Neural crest cell (in vitro differentiated cells): Measurements from ENCODE around the gene PPP1R8. TPM values are rescaled to one million over a fixed set of nuclear protein-coding genes. Genes with fewer than 3 reads are reported as not detected.
"Not testable (repeated sequence)": the region's sequence is repeated elsewhere in the genome, so short reads cannot be mapped to it uniquely, and the experiment has no call there.

Experiments
- DNase-seq: peaks from one replicate; pipeline ENCODE4 v3.0.0; 2021; ENCODE audit warnings: low read depth, mixed read lengths, low spot score
- H3K27ac Mint-ChIP-seq: one replicate; pipeline ENCODE4 v1.8.0; 2021; ENCODE audit warnings: mild to moderate bottlenecking, mixed read lengths; ENCODE audit not compliant: unreplicated experiment
- H3K27me3 Mint-ChIP-seq: 2 replicates; pipeline ENCODE4 v1.8.0; 2021; ENCODE audit warnings: low read depth, mild to moderate bottlenecking, mixed read lengths
- H3K36me3 Mint-ChIP-seq: 2 replicates; pipeline ENCODE4 v1.8.0; 2021; ENCODE audit warnings: low read depth, mild to moderate bottlenecking, mixed read lengths
- H3K4me1 Mint-ChIP-seq: 2 replicates; pipeline ENCODE4 v1.8.0; 2021; ENCODE audit warnings: mixed read lengths
- H3K4me3 Mint-ChIP-seq: one replicate; pipeline ENCODE4 v1.8.0; 2021; ENCODE audit warnings: mild to moderate bottlenecking, mixed read lengths
- H3K9me3 Mint-ChIP-seq: 2 replicates; pipeline ENCODE4 v1.8.0; 2021; ENCODE audit warnings: mixed read lengths
- CTCF ChIP-seq: fragments of 200-600 bp; sonication (generic); conservative IDR thresholded peaks from 2 replicates; pipeline ENCODE4 v1.5.0; 2021; ENCODE audit warnings: antibody characterized with exemption, mild to moderate bottlenecking
- total RNA-seq: library from RNA; stranded (reverse); gene quantifications from 2 replicates; pipeline ENCODE4 v1.2.1, GENCODE V29; 2021

The PPP1R8 gene
- total RNA-seq, 1 donor from 2014 or later, result 66.1 TPM

- DNase-seq, result no peak
- Mint-ChIP-seq H3K27me3 (no peaks in the 10 kb centered on the region), H3K4me1 (no peaks in the 10 kb centered on the region), H3K9me3 (no peaks in the 10 kb centered on the region), H3K4me3 (no peak overlapping the region), H3K36me3 (peaks cover 7% of the 10 kb centered on the region), H3K27ac (no peak overlapping the region)
- TF ChIP-seq CTCF, result no peak
Observed at GRCh38 chr1:27789540-27790041, 41.0 kb upstream of the PPP1R8 start.

- not testable (repeated sequence) for DNase-seq, H3K27me3 Mint-ChIP-seq, H3K36me3 Mint-ChIP-seq, H3K4me1 Mint-ChIP-seq, H3K4me3 Mint-ChIP-seq, H3K9me3 Mint-ChIP-seq, H3K27ac Mint-ChIP-seq
Observed at GRCh38 chr1:27790270-27790669, 40.3 kb upstream of the PPP1R8 start.

- H3K36me3 Mint-ChIP-seq, result peaks cover 9% of the 10 kb centered on the region
- no peak for DNase-seq
- no peak overlapping the region for H3K4me3 Mint-ChIP-seq
- no peaks in the 10 kb centered on the region for H3K9me3 Mint-ChIP-seq
- H3K27ac Mint-ChIP-seq, result no peak overlapping the region
- no peaks in the 10 kb centered on the region for H3K27me3 Mint-ChIP-seq
- H3K4me1 Mint-ChIP-seq, result no peaks in the 10 kb centered on the region
- no peak for TF ChIP-seq CTCF
Observed at GRCh38 chr1:27795601-27796000, 35.0 kb upstream of the PPP1R8 start.

- Mint-ChIP-seq H3K4me1 (no peaks in the 10 kb centered on the region), H3K27me3 (no peaks in the 10 kb centered on the region), H3K9me3 (no peaks in the 10 kb centered on the region), H3K36me3 (peaks cover 6% of the 10 kb centered on the region), H3K4me3 (no peak overlapping the region), H3K27ac (peak overlapping the region; percentile 60)
- DNase-seq, result no peak
- TF ChIP-seq CTCF, result no peak
Observed at GRCh38 chr1:27804791-27805190, 25.8 kb upstream of the PPP1R8 start.

GRCh38 chr1:27806758-27807157, 23.8 kb upstream of the PPP1R8 start:
- Mint-ChIP-seq H3K4me1 (no peaks in the 10 kb centered on the region), H3K4me3 (no peak overlapping the region), H3K27me3 (no peaks in the 10 kb centered on the region), H3K27ac (no peak overlapping the region), H3K36me3 (peaks cover 6% of the 10 kb centered on the region), H3K9me3 (no peaks in the 10 kb centered on the region)
- no peak for DNase-seq
- TF ChIP-seq CTCF, result no peak

- Mint-ChIP-seq H3K27me3 (no peaks in the 10 kb centered on the region), H3K36me3 (peaks cover 6% of the 10 kb centered on the region), H3K27ac (no peak overlapping the region), H3K4me1 (no peaks in the 10 kb centered on the region), H3K9me3 (no peaks in the 10 kb centered on the region), H3K4me3 (no peak overlapping the region)
- no peak for DNase-seq
- no peak for TF ChIP-seq CTCF
Observed at GRCh38 chr1:27807385-27807784, 23.2 kb upstream of the PPP1R8 start.

- not testable (repeated sequence) for H3K4me3 Mint-ChIP-seq, H3K9me3 Mint-ChIP-seq, DNase-seq, H3K27ac Mint-ChIP-seq, H3K4me1 Mint-ChIP-seq, H3K27me3 Mint-ChIP-seq, H3K36me3 Mint-ChIP-seq
Observed at GRCh38 chr1:27808131-27808530, 22.5 kb upstream of the PPP1R8 start.
